H9 (cell line): Measurements from ENCODE around the gene DENND5A. TPM values are rescaled to one million over a fixed set of nuclear protein-coding genes. Genes with fewer than 3 reads are reported as not detected.

Experiments
- DNase-seq: peaks from one replicate; pipeline ENCODE4 v3.0.0-alpha.2; 2017
- H2AFZ ChIP-seq: one replicate; pipeline ENCODE4 v1.6.1; 2013; ENCODE audit warnings: mild to moderate bottlenecking, low read length, control low read depth, moderate library complexity
- H2AK5ac ChIP-seq: 2 replicates; pipeline ENCODE4 v1.6.1; 2013; ENCODE audit warnings: low read length, control low read depth, mixed read lengths; ENCODE audit not compliant: insufficient read length
- H2BK120ac ChIP-seq: one replicate; pipeline ENCODE4 v1.6.1; 2013; ENCODE audit warnings: low read depth, mild to moderate bottlenecking, low read length, control low read depth, inconsistent platforms; ENCODE audit not compliant: poor library complexity, severe bottlenecking
- H2BK12ac ChIP-seq: 2 replicates; pipeline ENCODE4 v1.6.1; 2013; ENCODE audit warnings: low read length, control low read depth, mixed read lengths, low read depth; ENCODE audit not compliant: insufficient read length
- H2BK15ac ChIP-seq: 2 replicates; pipeline ENCODE4 v1.6.1; 2013; ENCODE audit warnings: low read depth, low read length, control low read depth
- H2BK20ac ChIP-seq: one replicate; pipeline ENCODE4 v1.6.1; 2013; ENCODE audit warnings: low read depth, mild to moderate bottlenecking, low read length, control low read depth, inconsistent platforms; ENCODE audit not compliant: poor library complexity, severe bottlenecking
- H2BK5ac ChIP-seq: 2 replicates; pipeline ENCODE4 v1.6.1; 2013; ENCODE audit warnings: low read length, control low read depth, mixed read lengths; ENCODE audit not compliant: insufficient read length
- H3K14ac ChIP-seq: 2 replicates; pipeline ENCODE4 v1.6.1; 2013; ENCODE audit warnings: low read length, control low read depth; ENCODE audit not compliant: insufficient read depth
- H3K18ac ChIP-seq: 2 replicates; pipeline ENCODE4 v1.6.1; 2013; ENCODE audit warnings: low read depth, mild to moderate bottlenecking, mixed read lengths, low read length, control low read depth; ENCODE audit not compliant: insufficient read length
- H3K23ac ChIP-seq: 2 replicates; pipeline ENCODE4 v1.6.1; 2013; ENCODE audit warnings: low read length, control low read depth, mixed read lengths, low read depth; ENCODE audit not compliant: insufficient read length
- H3K23me2 ChIP-seq: 2 replicates; pipeline ENCODE4 v1.6.1; 2013; ENCODE audit warnings: low read depth, mild to moderate bottlenecking, mixed read lengths, low read length, control low read depth; ENCODE audit not compliant: insufficient read length, poor library complexity, severe bottlenecking
- H3K27ac ChIP-seq: 2 replicates; pipeline ENCODE4 v1.5.1; 2013; ENCODE audit warnings: low read length, control low read depth, mixed read lengths, low read depth; ENCODE audit not compliant: insufficient read length
- H3K27me3 ChIP-seq: 2 replicates; pipeline ENCODE4 v1.6.1; 2013; ENCODE audit warnings: low read length, control low read depth, inconsistent platforms; ENCODE audit not compliant: insufficient read depth
- H3K4ac ChIP-seq: 2 replicates; pipeline ENCODE4 v1.6.1; 2013; ENCODE audit warnings: low read depth, mild to moderate bottlenecking, control low read depth, inconsistent platforms, low read length, moderate library complexity
- H3K4me1 ChIP-seq: 2 replicates; pipeline ENCODE4 v1.6.1; 2013; ENCODE audit warnings: low read length, control low read depth, inconsistent platforms; ENCODE audit not compliant: insufficient read depth
- H3K4me2 ChIP-seq: 2 replicates; pipeline ENCODE4 v1.6.1; 2013; ENCODE audit warnings: low read length, control low read depth, mixed read lengths; ENCODE audit not compliant: insufficient read length, insufficient read depth
- H3K56ac ChIP-seq: 2 replicates; pipeline ENCODE4 v1.6.1; 2013; ENCODE audit warnings: low read depth, mild to moderate bottlenecking, mixed read lengths, low read length, control low read depth; ENCODE audit not compliant: insufficient read length
- H3K79me1 ChIP-seq: 2 replicates; pipeline ENCODE4 v1.6.1; 2013; ENCODE audit warnings: low read depth, mild to moderate bottlenecking, moderate library complexity, low read length, control low read depth, inconsistent platforms; ENCODE audit not compliant: insufficient read depth, poor library complexity, severe bottlenecking
- H3K79me2 ChIP-seq: 2 replicates; pipeline ENCODE4 v1.6.1; 2013; ENCODE audit warnings: low read length, control low read depth, inconsistent platforms; ENCODE audit not compliant: insufficient read depth
- H3K9ac ChIP-seq: 2 replicates; pipeline ENCODE4 v1.6.1; 2013; ENCODE audit warnings: low read length, control low read depth, mixed read lengths; ENCODE audit not compliant: insufficient read length; ENCODE audit errors: extremely low read depth
- H3K9me3 ChIP-seq: one replicate; pipeline ENCODE4 v1.6.1; 2013; ENCODE audit warnings: low read depth, low read length, inconsistent platforms; ENCODE audit not compliant: control insufficient read depth
- H3T11ph ChIP-seq: one replicate; pipeline ENCODE4 v1.6.1; 2013; ENCODE audit warnings: mild to moderate bottlenecking, low read length, control low read depth, inconsistent platforms
- H4K20me1 ChIP-seq: one replicate; pipeline ENCODE4 v1.6.1; 2013; ENCODE audit not compliant: control insufficient read depth, insufficient read length, insufficient read depth
- H4K5ac ChIP-seq: 2 replicates; pipeline ENCODE4 v1.6.1; 2013; ENCODE audit warnings: low read depth, mild to moderate bottlenecking, mixed read lengths, low read length, control low read depth; ENCODE audit not compliant: insufficient read length
- H4K8ac ChIP-seq: replicated peaks from 2 replicates; pipeline ENCODE4 v1.6.1; 2013; ENCODE audit warnings: low read length, control low read depth, mixed read lengths, low read depth; ENCODE audit not compliant: insufficient read length
- H4K91ac ChIP-seq: 2 replicates; pipeline ENCODE4 v1.6.1; 2013; ENCODE audit warnings: low read depth, mild to moderate bottlenecking, moderate library complexity, mixed read lengths, low read length, control low read depth; ENCODE audit not compliant: insufficient read length
- H3K27ac Mint-ChIP-seq, 3 experiments: 2 replicates in 2 of 3; 3 replicates in 1 of 3; pipeline ENCODE4 v1.8.0; 2020 to 2021; ENCODE audit warnings: mixed read lengths in 3 of 3, mild to moderate bottlenecking in 1 of 3, moderate library complexity in 1 of 3
- H3K27me3 Mint-ChIP-seq: 2 replicates; pipeline ENCODE4 v1.8.0; 2021; ENCODE audit warnings: low read depth, mild to moderate bottlenecking, moderate library complexity, mixed read lengths
- H3K36me3 Mint-ChIP-seq, 3 experiments: 2 replicates in 2 of 3; 3 replicates in 1 of 3; pipeline ENCODE4 v1.8.0; 2020 to 2021; ENCODE audit warnings: low read depth in 3 of 3, mixed read lengths in 3 of 3; ENCODE audit not compliant: insufficient read depth in 1 of 3
- H3K4me1 Mint-ChIP-seq, 2 experiments: 2 replicates each; pipeline ENCODE4 v1.8.0; 2020; ENCODE audit warnings: mixed read lengths in 2 of 2
- H3K4me3 Mint-ChIP-seq, 2 experiments: 2 replicates in 1 of 2; 3 replicates in 1 of 2; pipeline ENCODE4 v1.8.0; 2020 to 2021; ENCODE audit warnings: mild to moderate bottlenecking in 2 of 2, mixed read lengths in 2 of 2, moderate library complexity in 1 of 2
- H3K9me3 Mint-ChIP-seq, 2 experiments: 2 replicates in 1 of 2; 3 replicates in 1 of 2; pipeline ENCODE4 v1.8.0; 2020; ENCODE audit warnings: mild to moderate bottlenecking in 2 of 2, mixed read lengths in 2 of 2, moderate library complexity in 1 of 2
- CTCF ChIP-seq: fragments of 200-600 bp; sonication (generic); conservative IDR thresholded peaks from 3 replicates; pipeline ENCODE4 v1.8.0; 2021; ENCODE audit warnings: antibody characterized with exemption, mild to moderate bottlenecking
- WGBS: extraction: QIAGEN DNeasy Blood & Tissue Kit; methylation state at CpG from one replicate; pipeline ENCODE4 v1.1.7; 2013; ENCODE audit warnings: missing lambda C conversion rate, low lambda C conversion rate, mixed read lengths; ENCODE audit not compliant: insufficient read length; ENCODE audit errors: extremely low coverage; 5-methylcytosine and 5-hydroxymethylcytosine counted together
- total RNA-seq: library from RNA; stranded (reverse); gene quantifications from 2 replicates; pipeline ENCODE4 v1.2.1, GENCODE V29; 2021

The DENND5A gene
- total RNA-seq, 1 experiment from 2014 or later = 59.6 TPM

- Histone ChIP-seq H2BK15ac (no peak overlapping the region), H2BK5ac (no peak overlapping the region), H3K27me3 (peaks cover 7% of the 10 kb centered on the region; the same call in 1 of the 2 replicates), H4K20me1 (no peaks in the 10 kb centered on the region), H2AFZ (no peak overlapping the region), H4K91ac (no peak overlapping the region), H4K8ac (no peak overlapping the region), H2BK12ac (no peak overlapping the region), H3K4me1 (peaks cover 2% of the 10 kb centered on the region; the same call in 1 of the 2 replicates), H2AK5ac (no peak overlapping the region), H2BK120ac (no peak overlapping the region), H3K14ac (no peak overlapping the region), H3K56ac (no peak overlapping the region), H4K5ac (no peak overlapping the region), H3K9ac (no peak overlapping the region), H3K23ac (no peak overlapping the region), H3T11ph (no peak overlapping the region), H3K4ac (no peak overlapping the region), H3K79me2 (no peaks in the 10 kb centered on the region), H3K4me2 (no peak overlapping the region), H2BK20ac (no peak overlapping the region), H3K23me2 (peaks cover 8% of the 10 kb centered on the region), H3K79me1 (no peaks in the 10 kb centered on the region), H3K9me3 (no peaks in the 10 kb centered on the region), H3K18ac (no peak overlapping the region), H3K27ac (no peak overlapping the region)
- no peak for DNase-seq
- Mint-ChIP-seq H3K27ac (no peak overlapping the region), H3K4me1 (peaks cover 13 to 16% of the 10 kb centered on the region in 2 experiments), H3K9me3 (no peaks in the 10 kb centered on the region; a peak in 1 of 5 replicates), H3K36me3 (peaks cover 0 to 2% (median 0%) of the 10 kb centered on the region in 3 experiments; a peak in 2 of 7 replicates), H3K27me3 (peaks cover 38% of the 10 kb centered on the region), H3K4me3 (no peak overlapping the region)
- no peak for TF ChIP-seq CTCF
- no CpG with 5 or more reads among the region's 8 CpGs for WGBS
Measured at GRCh38 chr11:9094420-9094819, 170.7 kb downstream of the DENND5A start.
